ENCODE results near the gene OGFR.

The OGFR gene

GRCh38 chr20:62766071-62766450, 38.6 kb upstream of the OGFR start:
- peaks cover 0 to 2% (median 0%) of the 10 kb centered on the region in 3 experiments for H3K27me3 ChIP-seq (ENCODE audit: control insufficient read depth in 3 of 3, insufficient read depth in 3 of 3, low read depth in 1 of 3, low read length in 3 of 3)
- H3K4ac ChIP-seq (ENCODE audit: low read length), result no peak overlapping the region
- H3K36me3 ChIP-seq (replicated peaks in 1 of 2; ENCODE audit: control insufficient read depth in 2 of 2, insufficient read depth in 2 of 2, low read length in 2 of 2), result no peaks in the 10 kb centered on the region
- no peak for DNase-seq (ENCODE audit: low spot score)
- H3K9ac ChIP-seq (ENCODE audit: low read depth, low read length, poor library complexity), result no peak overlapping the region
- H4K8ac ChIP-seq (ENCODE audit: low read depth, low read length), result no peak overlapping the region
- no peak overlapping the region for H2AFZ ChIP-seq (ENCODE audit: low read length)
- no peak overlapping the region for H3K4me2 ChIP-seq (ENCODE audit: insufficient read depth, low read length, poor library complexity, severe bottlenecking)
- peak overlapping the region; percentile 79 for H2BK15ac ChIP-seq (ENCODE audit: low read length)
- no peak overlapping the region for H3K14ac ChIP-seq (ENCODE audit: low read length)
- H3K4me1 ChIP-seq (ENCODE audit: control insufficient read depth in 2 of 2, insufficient read depth in 1 of 2, low read depth in 1 of 2, low read length in 2 of 2), result peaks cover 18 to 19% of the 10 kb centered on the region in 2 donors
- no peak overlapping the region for H3K23ac ChIP-seq (ENCODE audit: low read depth, low read length, poor library complexity)
- H3K9me3 ChIP-seq (replicated peaks in 1 of 2; ENCODE audit: control insufficient read depth in 2 of 2, insufficient read depth in 1 of 2, low read depth in 1 of 2, low read length in 2 of 2), result no peaks in the 10 kb centered on the region
- H2AK5ac ChIP-seq (ENCODE audit: low read depth, low read length), result peak overlapping the region; percentile 88
- no peak overlapping the region for H2BK12ac ChIP-seq (ENCODE audit: low read length)
- H3K79me1 ChIP-seq (ENCODE audit: low read depth, low read length), result peaks cover 2% of the 10 kb centered on the region
- no peak overlapping the region for H2BK120ac ChIP-seq (ENCODE audit: low read depth, low read length)
- no peak overlapping the region for H3K4me3 ChIP-seq (ENCODE audit: low read length in 2 of 2)
- peak overlapping the region; percentile 90 for H3K18ac ChIP-seq (ENCODE audit: low read length)
- peak overlapping the region; percentile 62 for H2BK5ac ChIP-seq (ENCODE audit: low read length)
- H4K91ac ChIP-seq (ENCODE audit: low read depth, low read length, poor library complexity), result no peak overlapping the region
- no peak overlapping the region for H3K27ac ChIP-seq (replicated peaks; ENCODE audit: low read length)
- WGBS, 2 donors (ENCODE audit: extremely low coverage in 2 of 2, insufficient read length in 2 of 2, insufficient replicate concordance in 1 of 2), result no CpG with 5 or more reads among the region's 10 CpGs

GRCh38 chr20:62766716-62767115, 37.9 kb upstream of the OGFR start:
- H3K9ac ChIP-seq (ENCODE audit: low read depth, low read length, poor library complexity), result no peak overlapping the region
- H2AK5ac ChIP-seq (ENCODE audit: low read depth, low read length), result no peak overlapping the region
- peak overlapping the region; percentile 82 for H2BK15ac ChIP-seq (ENCODE audit: low read length)
- no peak overlapping the region for H3K4me3 ChIP-seq (ENCODE audit: low read length in 2 of 2)
- no peak overlapping the region for H4K91ac ChIP-seq (ENCODE audit: low read depth, low read length, poor library complexity)
- no peaks in the 10 kb centered on the region for H3K9me3 ChIP-seq (replicated peaks in 1 of 2; ENCODE audit: control insufficient read depth in 2 of 2, insufficient read depth in 1 of 2, low read depth in 1 of 2, low read length in 2 of 2)
- peak overlapping the region; percentile 91 for H3K14ac ChIP-seq (ENCODE audit: low read length)
- peak overlapping the region; percentile 62 for H2BK5ac ChIP-seq (ENCODE audit: low read length)
- peaks cover 2% of the 10 kb centered on the region for H3K79me1 ChIP-seq (ENCODE audit: low read depth, low read length)
- peak overlapping the region; percentile 85 for H3K18ac ChIP-seq (ENCODE audit: low read length)
- no peak overlapping the region for H3K27ac ChIP-seq (replicated peaks; ENCODE audit: low read length)
- H3K4me2 ChIP-seq (ENCODE audit: insufficient read depth, low read length, poor library complexity, severe bottlenecking), result no peak overlapping the region
- no peak overlapping the region for H2AFZ ChIP-seq (ENCODE audit: low read length)
- H3K36me3 ChIP-seq (replicated peaks in 1 of 2; ENCODE audit: control insufficient read depth in 2 of 2, insufficient read depth in 2 of 2, low read length in 2 of 2), result no peaks in the 10 kb centered on the region
- no peak overlapping the region for H4K8ac ChIP-seq (ENCODE audit: low read depth, low read length)
- H2BK12ac ChIP-seq (ENCODE audit: low read length), result no peak overlapping the region
- H3K23ac ChIP-seq (ENCODE audit: low read depth, low read length, poor library complexity), result peak overlapping the region; percentile 60
- no CpG with 5 or more reads among the region's 16 CpGs for WGBS, 2 donors (ENCODE audit: extremely low coverage in 2 of 2, insufficient read length in 2 of 2, insufficient replicate concordance in 1 of 2)
- no peak overlapping the region for H2BK120ac ChIP-seq (ENCODE audit: low read depth, low read length)
- H3K27me3 ChIP-seq (ENCODE audit: control insufficient read depth in 3 of 3, insufficient read depth in 3 of 3, low read depth in 1 of 3, low read length in 3 of 3), result peaks cover 0 to 2% (median 0%) of the 10 kb centered on the region in 3 experiments
- no peak for DNase-seq (ENCODE audit: low spot score)
- H3K4ac ChIP-seq (ENCODE audit: low read length), result no peak overlapping the region
- H3K4me1 ChIP-seq (ENCODE audit: control insufficient read depth in 2 of 2, insufficient read depth in 1 of 2, low read depth in 1 of 2, low read length in 2 of 2), result peaks cover 13 to 20% of the 10 kb centered on the region in 2 donors

- no peak overlapping the region for H3K9ac ChIP-seq (ENCODE audit: low read depth, low read length, poor library complexity)
- H4K91ac ChIP-seq (ENCODE audit: low read depth, low read length, poor library complexity), result no peak overlapping the region
- WGBS, 2 donors (ENCODE audit: extremely low coverage in 2 of 2, insufficient read length in 2 of 2, insufficient replicate concordance in 1 of 2), result no CpG with 5 or more reads among the region's 8 CpGs
- H3K79me1 ChIP-seq (ENCODE audit: low read depth, low read length), result peaks cover 2% of the 10 kb centered on the region
- DNase-seq (ENCODE audit: low spot score), result no peak
- peak overlapping the region; percentile 82 for H2AK5ac ChIP-seq (ENCODE audit: low read depth, low read length)
- H2AFZ ChIP-seq (ENCODE audit: low read length), result peak overlapping the region; percentile 54
- H3K4me1 ChIP-seq (ENCODE audit: control insufficient read depth in 2 of 2, insufficient read depth in 1 of 2, low read depth in 1 of 2, low read length in 2 of 2), result peaks cover 13 to 27% of the 10 kb centered on the region in 2 donors
- peak overlapping the region; percentile 87 for H2BK15ac ChIP-seq (ENCODE audit: low read length)
- H3K4me2 ChIP-seq (ENCODE audit: insufficient read depth, low read length, poor library complexity, severe bottlenecking), result no peak overlapping the region
- no peaks in the 10 kb centered on the region for H3K36me3 ChIP-seq (replicated peaks in 1 of 2; ENCODE audit: control insufficient read depth in 2 of 2, insufficient read depth in 2 of 2, low read length in 2 of 2)
- no peak overlapping the region for H2BK12ac ChIP-seq (ENCODE audit: low read length)
- H3K27ac ChIP-seq (replicated peaks; ENCODE audit: low read length), result no peak overlapping the region
- no peak overlapping the region for H2BK5ac ChIP-seq (ENCODE audit: low read length)
- no peaks in the 10 kb centered on the region for H3K9me3 ChIP-seq (replicated peaks in 1 of 2; ENCODE audit: control insufficient read depth in 2 of 2, insufficient read depth in 1 of 2, low read depth in 1 of 2, low read length in 2 of 2)
- no peak overlapping the region for H3K23ac ChIP-seq (ENCODE audit: low read depth, low read length, poor library complexity)
- H3K14ac ChIP-seq (ENCODE audit: low read length), result peak overlapping the region; percentile 64
- peak overlapping the region; percentile 90 for H3K18ac ChIP-seq (ENCODE audit: low read length)
- peak overlapping the region; percentile 29 for H2BK120ac ChIP-seq (ENCODE audit: low read depth, low read length)
- H4K8ac ChIP-seq (ENCODE audit: low read depth, low read length), result no peak overlapping the region
- peaks cover 0 to 6% (median 2%) of the 10 kb centered on the region in 3 experiments for H3K27me3 ChIP-seq (ENCODE audit: control insufficient read depth in 3 of 3, insufficient read depth in 3 of 3, low read depth in 1 of 3, low read length in 3 of 3)
- peak overlapping the region; percentile 13 for H3K4ac ChIP-seq (ENCODE audit: low read length)
- H3K4me3 ChIP-seq (ENCODE audit: low read length in 2 of 2), result no peak overlapping the region
Measured at GRCh38 chr20:62768234-62768546, 36.4 kb upstream of the OGFR start.

- Histone ChIP-seq H2BK120ac (ENCODE audit: low read depth, low read length) (no peak overlapping the region), H3K4me3 (ENCODE audit: low read length in 2 of 2) (peak overlapping the region in 1 of 2 donors; percentile 49), H4K8ac (ENCODE audit: low read depth, low read length) (no peak overlapping the region), H3K23ac (ENCODE audit: low read depth, low read length, poor library complexity) (peak overlapping the region; percentile 56), H3K18ac (ENCODE audit: low read length) (peak overlapping the region; percentile 74), H2AK5ac (ENCODE audit: low read depth, low read length) (peak overlapping the region; percentile 82), H4K91ac (ENCODE audit: low read depth, low read length, poor library complexity) (peak overlapping the region; percentile 5), H3K4ac (ENCODE audit: low read length) (no peak overlapping the region), H3K27ac (replicated peaks; ENCODE audit: low read length) (no peak overlapping the region), H3K9me3 (replicated peaks in 1 of 2; ENCODE audit: control insufficient read depth in 2 of 2, insufficient read depth in 1 of 2, low read depth in 1 of 2, low read length in 2 of 2) (no peaks in the 10 kb centered on the region), H3K14ac (ENCODE audit: low read length) (no peak overlapping the region), H3K4me2 (ENCODE audit: insufficient read depth, low read length, poor library complexity, severe bottlenecking) (no peak overlapping the region), H3K4me1 (ENCODE audit: control insufficient read depth in 2 of 2, insufficient read depth in 1 of 2, low read depth in 1 of 2, low read length in 2 of 2) (peaks cover 13 to 32% of the 10 kb centered on the region in 2 donors), H3K36me3 (replicated peaks in 1 of 2; ENCODE audit: control insufficient read depth in 2 of 2, insufficient read depth in 2 of 2, low read length in 2 of 2) (no peaks in the 10 kb centered on the region), H3K27me3 (ENCODE audit: control insufficient read depth in 3 of 3, insufficient read depth in 3 of 3, low read depth in 1 of 3, low read length in 3 of 3) (peaks cover 0 to 12% (median 2%) of the 10 kb centered on the region in 3 experiments), H2BK12ac (ENCODE audit: low read length) (no peak overlapping the region), H2BK5ac (ENCODE audit: low read length) (no peak overlapping the region), H3K79me1 (ENCODE audit: low read depth, low read length) (peaks cover 2% of the 10 kb centered on the region), H2BK15ac (ENCODE audit: low read length) (peak overlapping the region; percentile 87), H3K9ac (ENCODE audit: low read depth, low read length, poor library complexity) (no peak overlapping the region), H2AFZ (ENCODE audit: low read length) (peak overlapping the region; percentile 54)
- DNase-seq (ENCODE audit: low spot score), result no peak
- WGBS, 2 donors (ENCODE audit: extremely low coverage in 2 of 2, insufficient read length in 2 of 2, insufficient replicate concordance in 1 of 2), result no CpG with 5 or more reads among the region's 21 CpGs
Measured at GRCh38 chr20:62768551-62769287, 35.9 kb upstream of the OGFR start.

Measured in neuronal stem cell (in vitro differentiated cells).